Sigmoid colon (tissue), 4 donors: ENCODE measurements around the gene SLC2A6.

Experiments used
- EP300 ChIP-seq, 4 donors: sonication (generic); formaldehyde crosslinking; IDR thresholded peaks; one replicate each; pipeline ENCODE4 v1.6.1; 2017; ENCODE audit warnings: antibody characterized with exemption in 4 of 4
- POLR2A ChIP-seq, 2 donors: fragments of 450-650 bp; IDR thresholded peaks; one replicate each; pipeline ENCODE4 v1.6.1; 2016; ENCODE audit warnings: antibody characterized with exemption in 2 of 2, mild to moderate bottlenecking in 2 of 2, moderate library complexity in 2 of 2
- TF ChIP-seq, protein P1 (sequence below), 4 experiments: fragments of 450-650 bp in 3 of 4; fragments of 200-600 bp in 1 of 4; IDR thresholded peaks; one replicate each; pipeline ENCODE4 v1.5.1; 2016 to 2019; ENCODE audit warnings: antibody characterized with exemption in 4 of 4, mild to moderate bottlenecking in 3 of 4, moderate library complexity in 2 of 4

DNA sequence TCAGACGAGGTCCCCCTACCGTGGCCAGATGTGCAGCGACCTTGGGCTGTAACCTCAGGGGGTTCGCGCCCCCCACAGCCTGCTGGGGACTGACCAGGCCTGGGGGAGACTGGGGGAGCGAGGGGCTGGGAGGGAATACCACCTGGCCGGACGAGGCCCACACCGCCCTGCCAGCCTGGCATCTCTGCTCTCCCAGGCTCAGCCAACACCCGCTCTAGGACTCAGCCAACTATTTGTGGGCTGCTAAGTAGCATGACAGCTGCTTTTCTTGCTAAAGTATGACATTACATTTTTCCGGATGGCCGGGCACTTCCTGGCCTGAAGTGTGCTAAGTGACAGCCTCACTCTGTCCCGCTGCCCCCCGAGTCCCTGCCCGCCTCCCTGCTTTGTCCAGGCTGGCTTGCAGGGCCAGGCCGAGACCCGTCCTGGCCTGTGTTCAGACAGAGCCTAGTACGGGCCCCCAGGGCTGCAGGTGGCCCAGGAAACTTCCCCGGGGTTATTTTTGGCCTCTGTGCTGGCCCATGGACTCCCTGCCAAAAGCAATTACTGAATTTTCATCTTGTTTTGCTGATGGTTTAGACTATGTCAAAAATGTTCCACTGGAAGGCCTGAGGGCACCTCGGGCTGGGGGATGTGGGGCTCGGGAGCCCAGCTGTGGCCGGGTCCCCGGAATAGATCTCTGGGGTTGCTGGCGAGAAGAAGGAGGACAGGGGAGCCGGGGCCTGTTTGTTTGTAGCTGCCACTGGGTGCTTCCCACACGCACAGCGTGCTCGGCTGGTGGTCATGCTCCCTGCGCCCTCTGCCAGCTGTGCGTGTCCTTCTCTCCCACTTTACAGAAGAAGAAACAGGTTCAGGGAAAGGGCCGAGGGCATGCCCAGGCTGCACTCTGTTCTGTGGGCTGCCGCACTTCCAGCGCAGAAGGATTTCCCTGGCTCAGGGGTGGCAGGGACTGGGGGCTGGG is 13.4 kb upstream of the SLC2A6 start:
- TF ChIP-seq, protein P1, sequence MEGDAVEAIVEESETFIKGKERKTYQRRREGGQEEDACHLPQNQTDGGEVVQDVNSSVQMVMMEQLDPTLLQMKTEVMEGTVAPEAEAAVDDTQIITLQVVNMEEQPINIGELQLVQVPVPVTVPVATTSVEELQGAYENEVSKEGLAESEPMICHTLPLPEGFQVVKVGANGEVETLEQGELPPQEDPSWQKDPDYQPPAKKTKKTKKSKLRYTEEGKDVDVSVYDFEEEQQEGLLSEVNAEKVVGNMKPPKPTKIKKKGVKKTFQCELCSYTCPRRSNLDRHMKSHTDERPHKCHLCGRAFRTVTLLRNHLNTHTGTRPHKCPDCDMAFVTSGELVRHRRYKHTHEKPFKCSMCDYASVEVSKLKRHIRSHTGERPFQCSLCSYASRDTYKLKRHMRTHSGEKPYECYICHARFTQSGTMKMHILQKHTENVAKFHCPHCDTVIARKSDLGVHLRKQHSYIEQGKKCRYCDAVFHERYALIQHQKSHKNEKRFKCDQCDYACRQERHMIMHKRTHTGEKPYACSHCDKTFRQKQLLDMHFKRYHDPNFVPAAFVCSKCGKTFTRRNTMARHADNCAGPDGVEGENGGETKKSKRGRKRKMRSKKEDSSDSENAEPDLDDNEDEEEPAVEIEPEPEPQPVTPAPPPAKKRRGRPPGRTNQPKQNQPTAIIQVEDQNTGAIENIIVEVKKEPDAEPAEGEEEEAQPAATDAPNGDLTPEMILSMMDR (IDR thresholded peaks at IDR 0.05), result no peak
- no peak for TF ChIP-seq POLR2A (IDR thresholded peaks at IDR 0.05)
- TF ChIP-seq EP300 (IDR thresholded peaks at IDR 0.05), result no peak
